MCF 10A (cell line): Measurements from ENCODE around the gene SRGN. TPM values are rescaled to one million over a fixed set of nuclear protein-coding genes. Genes with fewer than 3 reads are reported as not detected.

ENCODE experiments used
- BruUV-seq: library from RNA; stranded (reverse); fragments of 400-500 nt; replicated peaks from 2 replicates; lab custom pipeline; 2021; lab: Mats Ljungman, UMichigan
- CTCF ChIA-PET: fragments of 300-600 bp; sonication (Branson Sonifier 250); formaldehyde crosslinking; extraction: SDS; loops from one replicate; lab custom pipeline; 2021; ENCODE audit warnings: antibody characterized with exemption, inconsistent platforms; lab: Yijun Ruan, JAX
- POLR2A ChIA-PET: fragments of 300-600, 350-650 bp; sonication (Branson Sonifier 250); formaldehyde crosslinking; extraction: SDS; loops from one replicate; lab custom pipeline; 2020; ENCODE audit warnings: antibody characterized with exemption, inconsistent platforms; lab: Yijun Ruan, JAX
- DNase-seq: peaks from one replicate; pipeline ENCODE4 v3.0.0-alpha.2; 2018; ENCODE audit not compliant: unreplicated experiment
- H3K27ac Mint-ChIP-seq: one replicate; pipeline ENCODE4 v1.8.0; 2022; ENCODE audit warnings: mild to moderate bottlenecking, low read depth, mixed read lengths; ENCODE audit not compliant: unreplicated experiment
- H3K27me3 Mint-ChIP-seq: one replicate; pipeline ENCODE4 v1.8.0; 2022; ENCODE audit warnings: mixed read lengths; ENCODE audit not compliant: insufficient read depth, unreplicated experiment
- H3K36me3 Mint-ChIP-seq: one replicate; pipeline ENCODE4 v1.8.0; 2022; ENCODE audit warnings: mild to moderate bottlenecking, moderate library complexity, mixed read lengths; ENCODE audit not compliant: insufficient read depth, unreplicated experiment
- H3K4me1 Mint-ChIP-seq: one replicate; pipeline ENCODE4 v1.8.0; 2022; ENCODE audit warnings: mixed read lengths; ENCODE audit not compliant: insufficient read depth, unreplicated experiment
- H3K4me3 Mint-ChIP-seq: one replicate; pipeline ENCODE4 v1.8.0; 2022; ENCODE audit warnings: mild to moderate bottlenecking, moderate library complexity, mixed read lengths; ENCODE audit not compliant: unreplicated experiment
- H3K9me3 Mint-ChIP-seq: one replicate; pipeline ENCODE4 v1.8.0; 2022; ENCODE audit warnings: mixed read lengths; ENCODE audit not compliant: unreplicated experiment
- CTCF ChIP-seq: fragments of 200-600 bp; IDR thresholded peaks from one replicate; pipeline ENCODE4 v1.8.0; 2022; ENCODE audit warnings: antibody characterized with exemption, mild to moderate bottlenecking; ENCODE audit not compliant: unreplicated experiment
- intact Hi-C: fragments of 100-400 bp; cut with micrococcal nuclease; formaldehyde crosslinking; loops from 2 replicates; pipeline ENCODE4 v1.14.1; 2022
- total RNA-seq: library from RNA; stranded (reverse); gene quantifications from 2 replicates; pipeline ENCODE4 v1.2.3, GENCODE V29; 2022

SRGN gene
- total RNA-seq, 1 experiment from 2014 or later: 2.7 TPM

- H3K36me3 Mint-ChIP-seq: no peaks in the 10 kb centered on the region
- no peak overlapping the region for H3K4me3 Mint-ChIP-seq
- BruUV-seq: no TSS peak
- no peaks in the 10 kb centered on the region for H3K4me1 Mint-ChIP-seq
- no peaks in the 10 kb centered on the region for H3K27me3 Mint-ChIP-seq
- intact Hi-C loops: no loop called here
- ChIA-PET POLR2A (interaction anchor here (0.8 kb wide), 1 partner anchor 15 kb away, joined by 3 read pairs; no protein-coding TSS in a partner anchor), CTCF (interaction anchor here (1.1 to 1.3 kb wide), 2 partner anchors 12 to 14 kb away, joined by 5 read pairs; no protein-coding TSS in a partner anchor)
- no peak for TF ChIP-seq CTCF
- no peak overlapping the region for H3K27ac Mint-ChIP-seq
- no peaks in the 10 kb centered on the region for H3K9me3 Mint-ChIP-seq
- DNase-seq: no peak
Measured at GRCh38 chr10:69080226-69080625, 7.7 kb upstream of the SRGN start.

- TF ChIP-seq CTCF: no peak
- DNase-seq: no peak
- no TSS peak for BruUV-seq
- Mint-ChIP-seq H3K4me3 (no peak overlapping the region), H3K27ac (no peak overlapping the region), H3K36me3 (peaks cover 7% of the 10 kb centered on the region), H3K9me3 (no peaks in the 10 kb centered on the region), H3K27me3 (no peaks in the 10 kb centered on the region), H3K4me1 (peaks cover 13% of the 10 kb centered on the region)
- intact Hi-C loops: no loop called here
- POLR2A ChIA-PET: no interaction called here
- CTCF ChIA-PET: no interaction called here
Measured at GRCh38 chr10:69086001-69086509, 1.8 kb upstream of the SRGN start.

- Mint-ChIP-seq H3K27me3 (no peaks in the 10 kb centered on the region), H3K9me3 (no peaks in the 10 kb centered on the region), H3K27ac (no peak overlapping the region), H3K4me3 (no peak overlapping the region), H3K36me3 (peaks cover 7% of the 10 kb centered on the region), H3K4me1 (peaks cover 17% of the 10 kb centered on the region)
- TF ChIP-seq CTCF: no peak
- CTCF ChIA-PET: no interaction called here
- intact Hi-C loops: no loop called here
- POLR2A ChIA-PET: no interaction called here
- TSS peak; percentile 75 for BruUV-seq
- DNase-seq: no peak
Measured at GRCh38 chr10:69088471-69088769, 517 bp downstream of the SRGN start.

- no peak overlapping the region for H3K4me3 Mint-ChIP-seq
- peaks cover 19% of the 10 kb centered on the region for H3K4me1 Mint-ChIP-seq
Measured at GRCh38 chr10:69088801-69089501, 1.0 kb downstream of the SRGN start.

More at GRCh38 chr10:69088801-69089501, 1.0 kb downstream of the SRGN start:
- H3K27ac Mint-ChIP-seq: no peak overlapping the region
- DNase-seq: peak; percentile 38
- POLR2A ChIA-PET: no interaction called here
- CTCF ChIA-PET: no interaction called here
- no TSS peak for BruUV-seq
- H3K27me3 Mint-ChIP-seq: no peaks in the 10 kb centered on the region
- H3K36me3 Mint-ChIP-seq: peaks cover 7% of the 10 kb centered on the region
- TF ChIP-seq CTCF: no peak
- intact Hi-C loops: no loop called here
- H3K9me3 Mint-ChIP-seq: no peaks in the 10 kb centered on the region
